Activated CD8-positive, alpha-beta memory T cell treated with anti-CD3 and anti-CD28 coated beads for 4 hours (primary cell): ENCODE results near the gene MRPL9.

Experiments
- DNase-seq, 2 donors: peaks; one replicate each; pipeline ENCODE4 v3.0.0-alpha.2; 2020; ENCODE audit warnings: low read depth in 2 of 2

The MRPL9 gene

DNA sequence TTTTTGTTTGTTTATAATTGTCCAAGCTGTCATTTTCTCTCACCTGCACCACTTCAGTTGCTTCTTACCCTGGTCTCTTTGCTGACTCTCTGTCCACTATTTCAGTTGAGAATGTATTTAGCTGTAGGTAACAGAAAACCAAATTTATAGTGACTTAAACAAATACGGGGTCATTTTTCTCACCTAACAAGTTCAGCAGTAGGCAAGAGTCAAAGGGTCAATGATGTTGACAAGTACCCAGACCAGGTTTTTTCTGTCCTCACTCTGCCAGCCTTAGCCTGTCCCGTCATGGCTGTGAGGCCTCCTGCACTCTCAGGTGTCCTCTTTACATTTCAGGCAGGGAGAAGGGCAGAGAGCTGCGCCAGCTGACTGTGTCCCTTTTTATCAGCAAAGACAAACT lies 30.2 kb downstream of the MRPL9 start:
- DNase-seq, result no peak

DNA sequence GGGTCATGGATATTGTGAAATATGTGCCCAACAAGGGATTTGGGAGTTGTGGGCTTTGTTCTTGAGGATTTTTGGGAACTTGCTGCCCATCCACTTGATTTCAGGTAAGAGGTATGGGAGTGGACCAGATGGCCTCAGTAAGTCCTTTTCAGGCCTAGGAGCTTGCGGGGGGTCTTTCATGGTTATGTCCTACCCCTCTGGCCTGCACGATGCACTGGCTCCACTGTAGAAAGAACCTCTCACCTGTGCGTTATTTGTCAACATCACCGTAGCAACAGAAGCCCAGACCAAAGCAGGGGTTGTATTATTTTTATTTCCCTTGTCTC lies 33.4 kb downstream of the MRPL9 start:
- no peak for DNase-seq

DNA sequence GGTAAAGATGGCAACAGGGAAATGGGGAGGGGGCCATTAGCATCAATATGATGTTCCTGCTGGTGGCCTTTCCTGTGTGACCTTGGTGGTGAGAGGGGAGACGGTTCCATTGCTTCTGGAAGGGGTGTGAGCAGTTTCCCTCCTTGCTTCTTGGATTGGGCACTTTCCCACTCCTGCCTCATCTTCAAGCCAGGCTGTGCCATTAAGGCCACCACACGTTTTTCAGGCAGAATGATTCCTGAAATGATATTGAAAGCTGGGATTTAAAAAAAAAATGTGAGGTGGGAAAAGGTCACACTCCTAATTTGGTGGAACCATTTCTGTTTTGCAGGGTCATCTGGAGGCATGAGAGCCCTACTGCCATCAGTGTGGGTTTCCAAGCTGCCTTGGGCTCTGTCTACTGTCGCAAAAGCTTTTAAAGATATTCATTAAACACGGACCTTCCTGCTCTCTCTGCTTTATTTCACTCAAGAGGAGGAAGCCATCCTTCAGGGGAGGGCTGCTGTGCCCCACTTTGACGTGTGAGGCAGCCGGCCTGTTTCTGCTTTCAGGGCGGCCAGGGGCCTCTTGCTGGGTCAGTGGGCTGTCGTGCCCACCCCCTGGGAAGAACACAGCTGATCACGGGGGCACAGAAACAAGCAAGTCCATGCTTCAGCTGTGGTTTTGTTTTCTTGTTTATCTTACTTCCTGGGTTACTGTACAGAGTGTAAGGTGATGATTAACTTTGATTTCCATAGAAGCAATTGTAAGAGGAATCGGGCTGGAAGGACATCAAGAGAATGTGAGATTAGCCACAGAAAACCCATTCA lies 33.9 kb downstream of the MRPL9 start:
- DNase-seq, result no peak

DNA sequence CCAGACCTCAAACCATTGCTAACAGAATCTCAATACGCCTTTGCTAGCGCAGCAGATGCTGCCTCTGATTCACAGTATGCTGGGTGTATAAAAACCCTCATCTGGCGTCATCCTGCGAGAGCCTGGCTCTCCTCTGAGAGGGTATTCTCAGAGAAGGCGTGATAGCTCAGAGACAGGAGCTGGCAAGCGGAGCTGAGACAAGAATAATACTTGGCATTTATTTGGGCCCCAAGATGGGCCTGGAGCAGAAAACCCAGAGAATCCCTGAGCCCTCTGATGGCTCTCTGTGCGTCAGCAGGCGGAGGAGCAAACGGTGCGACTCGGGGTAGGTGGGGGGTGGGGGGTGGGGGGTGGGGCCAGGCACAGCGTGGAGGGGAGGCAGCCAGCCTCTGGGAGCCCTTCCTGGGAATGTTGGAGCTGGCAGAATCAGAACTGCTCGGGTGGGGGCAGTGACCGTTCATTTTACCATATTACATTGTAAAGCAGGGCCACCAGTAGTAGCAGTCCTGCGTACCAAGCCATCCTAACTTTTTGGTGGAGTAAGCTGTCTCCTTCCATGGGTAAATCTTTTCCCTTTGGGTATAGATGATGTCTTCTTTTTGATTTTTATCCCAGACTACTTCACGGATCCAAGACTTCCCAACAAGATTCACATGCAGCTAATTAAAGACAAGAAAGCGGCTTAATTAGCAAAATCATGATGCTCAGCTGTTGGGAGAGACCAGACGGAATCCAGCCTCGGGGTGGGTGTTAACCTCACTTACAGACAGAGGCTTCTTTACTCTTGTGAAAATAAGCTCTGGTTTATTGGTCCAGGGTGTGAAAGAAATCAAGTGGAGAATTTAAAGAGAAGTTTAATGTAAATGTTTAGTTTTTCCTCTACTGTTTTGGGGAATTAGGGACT lies 34.9 kb downstream of the MRPL9 start:
- no peak for DNase-seq

DNA sequence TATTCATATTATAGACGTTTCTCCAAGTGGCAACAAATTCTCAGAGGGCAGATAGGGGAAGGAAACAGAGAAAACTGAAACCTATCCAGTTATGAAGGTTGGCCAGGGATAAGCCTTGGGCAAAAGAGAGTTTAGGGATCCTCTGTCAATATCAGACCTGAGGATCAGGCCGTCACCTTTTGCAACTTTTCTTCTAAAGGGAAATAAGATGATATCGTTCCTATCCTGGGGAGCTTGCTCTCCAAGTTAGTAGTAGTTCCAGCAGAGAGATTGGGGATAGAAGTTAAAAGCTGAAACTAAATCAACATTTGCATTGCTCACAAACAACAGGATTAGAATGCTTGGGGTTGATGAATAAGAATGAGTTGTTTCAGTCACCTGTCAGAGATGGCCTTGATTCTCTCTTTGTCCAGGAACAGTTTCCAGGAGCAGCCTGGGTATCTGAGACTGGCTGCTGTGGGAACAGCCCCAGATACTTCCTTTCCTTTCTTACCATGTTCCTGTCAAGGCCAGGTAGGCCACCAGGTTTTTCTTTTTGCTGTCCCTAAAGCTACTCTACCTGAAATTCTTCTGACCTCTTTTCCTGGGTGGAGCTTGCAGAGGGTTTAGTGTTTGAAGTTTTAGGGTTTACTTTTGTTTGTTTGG lies 39.4 kb downstream of the MRPL9 start:
- DNase-seq, result no peak

DNA sequence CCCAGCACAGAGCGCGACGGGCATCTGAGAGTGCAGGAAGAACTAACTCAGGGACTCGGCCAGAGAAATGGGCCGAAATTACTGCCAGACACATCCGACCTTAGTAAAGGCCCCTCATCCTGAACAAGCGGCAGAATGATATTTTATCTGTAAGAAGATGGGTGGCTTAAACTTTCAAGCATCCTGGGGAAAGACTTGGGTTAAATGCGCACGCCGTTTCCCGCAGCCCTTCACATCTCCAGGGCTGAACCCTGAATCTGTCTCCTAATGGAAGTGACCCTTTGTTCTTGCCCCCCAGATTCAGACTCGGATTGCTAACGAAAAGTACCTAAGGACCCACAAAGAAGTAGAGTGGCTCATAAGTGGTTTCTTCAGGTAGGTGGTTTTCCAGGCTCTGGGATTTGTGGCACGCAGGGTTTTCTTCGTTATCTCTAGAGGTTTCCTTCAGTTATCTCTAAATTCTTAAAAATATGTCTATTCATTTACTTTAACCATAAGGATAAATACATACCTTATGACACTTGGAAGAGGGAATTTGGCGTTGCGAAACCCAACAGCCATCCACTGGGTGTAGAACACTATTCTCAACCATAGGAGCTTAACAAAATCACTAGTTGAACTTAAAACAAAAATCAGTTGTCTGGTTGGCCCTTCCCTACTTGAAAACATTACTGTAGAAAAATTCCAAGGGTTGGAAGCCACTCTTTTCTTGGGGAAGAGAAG lies 41.3 kb downstream of the MRPL9 start:
- no peak for DNase-seq

DNA sequence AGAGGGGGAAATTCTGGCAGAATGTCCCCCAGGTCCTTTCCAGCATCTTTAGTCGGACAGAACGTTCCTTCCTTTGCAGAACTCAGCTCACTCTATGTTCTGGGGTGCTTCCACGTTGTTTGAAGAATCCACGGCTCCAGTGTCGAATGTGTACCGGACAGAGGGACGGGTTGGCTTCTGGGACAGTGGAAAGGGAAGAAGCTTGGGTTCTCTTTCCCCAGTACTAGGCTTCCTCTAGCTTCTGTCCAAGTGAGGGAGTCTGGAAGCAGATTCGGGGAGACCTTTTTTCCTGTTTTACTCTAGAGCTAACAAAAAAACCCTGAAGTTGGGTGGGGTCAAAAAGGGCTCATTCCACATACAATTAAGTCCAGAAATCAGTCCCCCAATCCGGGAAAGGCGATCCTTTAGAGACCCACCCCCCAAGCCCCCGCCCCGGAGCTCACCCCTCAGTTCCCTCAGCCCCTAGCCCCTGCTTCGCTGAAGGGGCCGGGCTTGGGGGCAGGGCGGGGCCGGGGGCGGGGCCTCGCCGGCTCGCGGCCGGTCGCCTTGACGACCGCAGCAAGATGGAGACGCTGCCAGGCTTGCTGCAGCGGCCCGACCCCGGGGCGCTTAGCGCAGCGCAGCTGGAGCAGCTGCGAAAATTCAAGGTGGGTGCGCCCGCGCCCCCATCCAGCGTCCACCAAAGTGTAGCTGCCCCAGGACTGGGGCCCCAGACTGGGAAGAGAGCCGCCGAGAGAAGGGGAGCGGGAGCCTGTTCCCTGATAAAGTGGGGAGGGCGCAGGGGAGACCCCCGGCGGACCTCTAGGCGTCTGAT lies 42.1 kb downstream of the MRPL9 start, which contains the start of gene RIIAD1:
RIIAD1 (plus strand) TSS at position 549 of the 814 bp plus-strand sequence; CDS start at position 564, 15 bp downstream.
- DNase-seq, result peak in 1 of 2 donors; percentile 6

DNA sequence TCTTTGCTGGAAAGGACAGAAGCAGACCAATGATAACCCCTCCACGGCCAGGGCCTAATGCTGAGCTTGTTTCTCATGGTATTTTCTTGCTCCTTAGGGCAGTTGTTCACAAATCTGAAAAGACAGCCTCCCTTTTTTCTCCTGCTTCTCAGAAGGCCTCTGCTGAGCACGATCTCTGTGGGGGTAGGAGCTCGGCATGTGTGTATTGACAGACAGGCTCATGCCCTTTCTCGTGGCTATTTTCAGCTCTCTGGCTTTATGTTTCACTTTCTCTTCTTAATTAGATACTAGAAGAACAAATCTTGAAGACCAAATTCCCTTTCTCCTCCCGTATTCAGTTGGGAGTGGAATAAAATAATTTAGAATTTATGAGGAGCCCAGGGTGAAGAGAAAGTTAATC lies 42.7 kb downstream of the MRPL9 start:
- DNase-seq, result no peak

DNA sequence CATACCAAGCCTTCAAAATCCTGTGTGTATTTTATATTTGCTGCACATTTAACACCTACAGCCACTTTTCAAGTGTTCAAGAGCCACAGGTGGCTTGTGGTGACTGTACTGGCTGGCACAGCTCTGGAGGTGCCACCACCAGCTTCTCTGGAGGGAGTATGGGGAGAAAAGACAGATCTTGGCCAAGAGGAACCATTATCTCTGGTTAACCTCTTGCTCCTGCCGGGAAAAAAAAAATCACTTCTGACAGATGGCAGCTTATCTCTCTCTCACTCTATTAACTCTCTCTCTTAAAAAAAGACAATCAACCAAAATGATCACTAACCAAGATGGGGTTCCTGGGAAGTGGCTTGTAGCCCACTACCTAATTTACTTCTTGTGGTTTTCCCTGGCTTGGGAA lies 43.2 kb downstream of the MRPL9 start:
- DNase-seq, result no peak

DNA sequence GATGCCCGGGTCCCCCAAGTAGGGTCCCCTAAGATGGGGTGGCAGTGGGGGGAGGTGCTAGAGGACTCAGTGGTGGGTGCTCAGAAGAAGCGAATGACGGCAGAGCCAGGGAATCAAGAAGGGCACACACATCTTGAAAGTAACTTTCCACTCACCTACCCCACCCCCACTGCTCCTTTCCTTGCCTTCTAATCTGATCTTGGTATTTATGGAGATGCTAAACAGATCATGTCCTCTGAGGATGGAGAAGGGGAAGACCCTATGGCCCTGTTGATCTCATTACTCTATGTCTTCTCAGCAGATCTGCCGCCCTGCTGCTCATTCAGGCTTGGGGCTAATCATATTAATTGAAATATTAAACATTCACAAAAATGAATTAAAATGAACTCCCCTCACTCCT lies 44.6 kb downstream of the MRPL9 start:
- DNase-seq, result no peak

DNA sequence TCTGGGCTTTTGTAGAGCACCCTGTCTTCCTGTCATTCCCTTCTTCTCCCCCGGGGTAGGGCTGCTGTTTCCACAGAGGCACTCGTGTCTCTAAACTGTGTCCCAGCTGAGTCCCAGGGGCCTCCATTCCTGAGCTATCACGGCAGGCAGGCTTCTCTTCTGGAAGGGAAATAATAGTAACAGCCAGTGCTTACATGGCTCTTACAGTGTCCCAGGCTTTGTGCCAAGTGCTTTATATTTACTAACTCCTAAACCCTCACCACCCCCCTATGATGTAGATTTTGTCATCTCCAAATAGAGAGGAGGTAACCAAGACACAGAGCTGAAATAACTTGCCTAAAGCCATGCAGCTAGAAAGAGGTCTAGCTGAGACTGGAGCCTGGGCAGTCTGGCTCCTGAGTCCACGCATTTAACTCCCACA lies 45.3 kb downstream of the MRPL9 start:
- DNase-seq, result no peak

DNA sequence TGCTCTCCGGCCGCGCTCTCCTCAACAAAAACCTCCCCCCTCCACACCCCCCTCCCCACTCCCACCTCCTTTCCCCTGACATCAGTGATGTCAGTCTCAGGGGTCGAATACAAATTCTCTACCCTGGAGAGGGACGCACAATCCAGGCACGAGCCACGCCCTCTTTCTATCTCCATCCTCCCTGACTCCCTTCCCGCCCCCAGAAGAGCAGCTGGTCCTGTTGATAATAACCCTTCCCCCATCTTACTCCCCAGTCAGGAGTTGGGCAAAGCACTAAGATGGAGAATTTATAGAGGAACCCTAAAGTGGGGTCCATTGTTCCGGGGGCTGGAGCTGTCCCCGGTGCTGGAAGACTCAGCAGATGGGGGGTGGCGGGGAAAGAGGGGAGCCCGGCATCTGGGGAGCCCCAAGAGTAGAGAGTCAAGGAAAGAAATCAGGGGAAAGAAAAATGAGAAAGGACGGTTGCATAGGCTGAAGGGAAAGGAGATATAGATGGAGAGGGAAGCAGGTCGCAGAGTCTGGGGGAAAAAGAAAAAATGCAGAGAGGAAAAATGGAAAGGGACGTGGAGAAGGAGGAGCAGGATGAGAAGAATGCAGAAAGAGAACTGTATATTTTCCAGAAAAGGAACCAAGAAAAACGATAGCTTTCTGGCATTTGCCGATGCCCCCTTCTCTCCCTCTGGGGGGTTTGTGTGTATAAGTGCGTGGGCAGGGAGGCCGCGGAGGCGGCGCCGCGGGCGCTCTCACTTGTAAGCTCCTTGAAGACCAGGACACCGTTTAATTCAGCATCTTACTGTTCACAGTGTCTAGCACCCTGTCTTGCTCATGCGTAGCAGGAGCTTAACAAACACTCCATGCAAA lies 46.3 kb downstream of the MRPL9 start, which contains the start of gene CELF3:
CELF3 (minus strand) TSS at position 33 of the 861 bp plus-strand sequence. CDS start 783 bp downstream, outside the sequence.
- no peak for DNase-seq

DNA sequence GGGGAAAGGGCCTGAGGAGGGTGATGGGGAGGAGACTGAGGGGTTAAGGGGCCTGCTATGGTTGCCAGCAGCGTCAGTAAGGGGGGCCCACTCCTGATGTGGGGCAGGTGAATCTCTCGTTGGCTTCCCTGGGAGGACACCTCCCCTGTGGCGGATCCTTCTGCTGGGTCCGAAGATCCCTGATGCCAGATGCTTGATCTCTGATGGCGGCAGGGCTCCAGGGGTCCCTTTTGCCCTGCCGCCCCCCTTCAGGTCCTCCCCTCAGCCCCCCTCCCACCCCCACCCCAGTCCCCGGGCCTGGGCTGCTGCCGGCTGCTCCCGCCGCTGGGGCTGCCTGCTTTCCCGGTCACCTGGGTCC lies 46.9 kb downstream of the MRPL9 start:
- no peak for DNase-seq

DNA sequence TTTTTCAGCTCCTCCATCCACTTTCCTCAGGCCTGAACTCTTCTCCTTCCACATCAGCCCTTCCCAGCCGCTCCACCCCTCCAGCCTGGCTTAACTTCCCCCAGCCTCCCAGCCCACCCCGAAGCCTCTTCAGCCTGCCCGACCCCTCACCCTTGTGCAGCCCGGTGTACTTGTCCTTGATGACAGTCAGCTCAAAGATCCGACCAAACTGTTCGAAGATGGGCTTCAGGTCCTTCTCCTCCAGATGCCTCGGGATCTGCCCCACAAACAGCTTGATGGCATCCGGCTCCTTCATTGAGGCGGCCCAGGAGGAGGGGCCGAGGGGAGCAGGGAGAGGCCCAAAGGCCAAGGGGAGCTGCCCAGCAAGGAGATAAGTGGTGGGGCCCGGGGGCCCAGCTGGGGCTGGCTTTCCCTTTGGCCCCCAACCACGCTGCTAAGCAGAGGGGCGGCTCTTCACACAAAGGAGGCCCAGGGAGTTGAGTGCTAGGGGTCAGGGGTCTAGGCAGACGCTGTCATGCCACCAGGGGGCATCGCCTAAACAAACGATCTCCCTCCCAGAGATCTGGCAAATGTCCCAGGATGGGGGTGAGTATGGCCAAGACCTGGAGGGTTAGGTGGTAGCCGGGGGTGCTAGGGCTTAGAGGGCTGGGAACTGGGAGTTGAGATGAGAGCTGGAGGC lies 47.4 kb downstream of the MRPL9 start:
- no peak for DNase-seq

DNA sequence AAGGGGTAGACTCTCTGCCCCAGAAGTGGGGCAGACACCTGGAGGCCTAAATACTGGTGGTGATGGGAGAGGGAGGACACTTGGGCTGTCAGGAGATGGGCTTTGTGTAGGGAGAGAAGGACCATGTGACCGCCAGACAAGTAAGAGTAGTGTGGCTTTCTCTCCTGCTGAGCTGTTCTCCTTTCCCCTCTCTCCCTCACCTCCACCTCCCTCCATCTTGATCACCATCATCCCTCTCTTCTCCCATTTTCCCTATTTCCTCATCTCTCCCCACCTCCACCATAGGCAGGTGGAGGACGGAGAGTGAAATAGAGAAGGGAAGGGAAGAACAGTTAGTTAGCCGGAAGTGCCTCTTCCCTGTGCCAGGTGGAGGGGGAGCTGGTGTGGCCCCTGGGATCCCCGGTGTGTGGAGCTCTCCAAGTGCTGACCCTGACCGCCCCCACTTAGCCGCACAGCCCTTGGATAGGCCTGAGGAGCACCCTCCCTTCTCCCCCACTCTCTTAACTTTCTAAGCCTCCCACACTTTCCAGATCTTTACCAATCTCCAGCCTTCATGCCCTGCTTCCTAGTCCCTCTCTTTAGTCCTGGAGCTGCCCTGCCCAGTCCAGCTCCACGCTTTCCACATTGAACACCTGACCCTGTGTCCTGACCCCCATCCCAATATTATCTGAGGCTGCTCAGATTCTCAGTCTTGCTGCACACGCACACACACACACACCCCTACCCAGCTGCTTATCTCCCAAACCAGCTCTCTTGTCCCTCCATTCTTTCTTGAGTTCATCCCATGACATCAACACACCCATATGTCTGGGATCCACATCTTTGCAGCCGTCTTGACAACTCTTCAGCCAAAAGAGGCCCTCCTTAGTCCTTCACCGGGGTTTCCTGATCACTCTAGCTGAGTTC lies 48.2 kb downstream of the MRPL9 start:
- no peak for DNase-seq

DNA sequence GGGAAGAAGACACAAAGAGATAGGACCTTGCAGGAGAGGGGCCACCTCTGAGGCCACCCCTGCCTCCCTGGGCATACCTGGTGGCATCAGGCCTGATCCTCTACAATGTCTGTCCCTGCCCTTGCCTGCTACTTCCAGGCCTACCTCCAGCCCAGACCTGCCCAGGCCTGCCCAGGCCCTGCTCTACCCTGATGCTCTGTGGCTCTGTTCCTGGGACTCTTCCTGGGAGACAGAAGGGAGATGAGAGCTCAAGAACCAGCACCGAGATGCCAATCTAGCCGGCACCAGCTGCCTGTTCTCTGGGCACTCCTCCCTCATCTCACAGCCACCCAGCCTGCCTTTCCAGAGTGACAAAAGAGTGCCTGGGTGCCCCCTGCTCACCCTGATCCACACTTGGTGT lies 49.4 kb downstream of the MRPL9 start:
- no peak for DNase-seq

DNA sequence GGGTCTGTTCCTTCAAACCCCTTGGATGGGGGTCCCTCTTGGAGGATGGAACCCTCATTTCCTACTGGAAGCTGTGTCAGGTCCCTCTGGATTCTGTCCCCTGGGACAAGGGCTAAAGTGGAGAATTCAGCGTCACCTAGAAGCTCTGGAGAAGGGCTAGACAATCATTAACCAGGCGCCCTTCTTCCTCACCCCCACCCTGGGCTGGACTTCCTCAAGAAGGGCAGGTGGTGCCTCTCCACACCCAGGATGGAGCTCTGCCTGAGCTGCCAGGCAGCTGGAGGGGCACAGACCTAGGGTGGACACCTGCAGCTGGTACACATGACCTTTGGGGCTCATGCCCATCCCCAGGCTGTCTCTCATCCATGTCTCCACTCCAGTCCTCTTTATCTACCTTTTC lies 50.3 kb downstream of the MRPL9 start:
- no peak for DNase-seq

DNA sequence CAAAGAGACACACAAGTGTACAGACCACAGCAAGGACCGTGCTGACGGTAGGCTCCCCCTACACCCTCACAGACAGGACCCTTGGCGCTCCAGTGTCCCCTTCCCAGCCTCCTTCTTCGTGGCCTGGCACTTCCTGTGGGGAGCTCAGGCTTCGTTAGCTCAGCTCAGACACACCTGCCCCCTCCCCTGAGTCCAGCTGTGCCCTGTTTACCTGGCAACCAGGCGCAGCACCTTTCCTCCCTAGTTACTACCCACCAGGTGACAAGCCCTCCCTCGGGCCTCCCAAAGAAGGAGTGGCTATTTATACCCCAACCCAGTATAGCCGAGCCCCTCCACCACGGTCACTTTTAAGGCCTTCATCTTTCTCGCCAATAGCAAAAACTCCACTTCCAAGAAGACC lies 51.3 kb downstream of the MRPL9 start:
- DNase-seq, result no peak
